HL-60/S4 treated with retinoic acid at 250 ng/mL for 4 days and 3 days (cell line): Measurements from ENCODE around the gene RBM20.

Source experiments
- in situ Hi-C: fragments of 300-500 bp; cut with MboI; formaldehyde crosslinking; loops from 2 replicates; pipeline ENCODE4 v1.7.0; 2022; ENCODE audit warnings: low sequenced_read_pairs

Gene RBM20

GRCh38 chr10:110643653-110644597 lies at the start of gene RBM20:
Gene RBM20 (plus strand): TSS chr10:110644336. CDS start chr10:110644455, 119 bp downstream.
- in situ Hi-C loops = no loop called here

- in situ Hi-C loops = no loop called here
These were observed 46.7 kb upstream of the RBM20 start for GRCh38 chr10:110597476-110597875.

DNA sequence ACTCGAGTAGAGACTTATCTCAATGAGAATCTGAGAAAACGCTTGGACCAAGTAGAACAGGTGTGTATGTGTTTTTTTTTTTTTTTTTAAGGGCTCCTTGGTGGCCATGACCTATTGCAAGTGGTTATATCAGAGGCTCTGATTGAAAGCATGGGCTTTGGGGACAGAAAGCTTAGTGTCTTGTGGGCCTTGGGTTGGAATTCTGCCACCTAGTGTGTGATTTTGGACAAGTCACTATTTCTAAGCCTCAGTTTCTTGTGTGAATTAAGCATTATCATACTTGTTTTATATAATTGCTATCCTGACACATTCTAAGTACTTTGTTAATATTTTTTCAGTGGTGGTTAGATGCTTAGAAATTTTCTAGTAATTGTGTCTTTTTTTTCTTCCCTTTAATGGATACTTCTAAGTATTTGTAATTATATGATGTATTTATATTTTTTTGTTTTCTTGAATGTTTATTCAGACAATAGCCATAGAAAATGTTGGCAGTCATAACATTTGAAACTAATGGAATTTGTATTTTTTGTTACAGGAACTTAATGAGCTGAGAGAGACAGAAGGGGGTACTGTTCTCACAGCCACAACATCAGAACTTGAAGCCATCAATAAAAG lies 43.5 kb upstream of the RBM20 start:
- in situ Hi-C loops = loop anchor here (25.0 kb wide), 1 partner anchor 287 kb away; no protein-coding TSS in a partner anchor

DNA sequence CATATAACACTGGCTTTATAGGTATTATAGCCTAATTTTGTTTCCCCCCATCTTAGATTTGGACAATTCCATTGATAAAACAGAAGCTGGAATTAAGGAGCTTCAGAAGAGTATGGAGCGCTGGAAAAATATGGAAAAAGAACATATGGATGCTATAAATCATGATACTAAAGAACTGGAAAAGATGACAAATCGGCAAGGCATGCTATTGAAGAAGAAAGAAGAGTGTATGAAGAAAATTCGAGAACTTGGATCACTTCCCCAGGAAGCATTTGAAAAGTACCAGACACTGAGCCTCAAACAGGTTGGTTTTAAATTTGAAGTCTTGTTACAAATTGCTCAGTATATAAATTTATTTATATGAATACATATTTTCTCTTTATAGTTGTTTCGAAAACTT lies 42.6 kb upstream of the RBM20 start:
- in situ Hi-C loops = loop anchor here (25.0 kb wide), 1 partner anchor 286 kb away; no protein-coding TSS in a partner anchor

DNA sequence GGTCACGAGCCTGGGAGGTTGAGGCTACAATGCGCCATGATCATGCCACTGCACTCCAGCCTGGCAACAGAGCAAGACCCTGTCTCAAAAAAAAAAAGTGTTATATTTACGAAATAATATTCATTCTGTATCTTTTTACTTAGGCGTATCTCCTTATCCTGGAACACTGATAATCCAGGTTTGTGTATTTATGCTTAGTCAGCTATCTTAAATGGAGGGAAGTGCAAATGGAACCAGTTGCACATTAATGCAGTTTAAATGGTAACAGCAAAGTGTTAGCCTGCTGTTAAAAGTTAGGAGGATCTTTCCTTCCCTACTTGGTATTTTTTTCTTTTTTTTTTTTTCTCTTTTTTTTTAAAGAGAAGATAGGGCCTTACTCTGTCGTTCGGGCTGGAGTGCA lies 36.0 kb upstream of the RBM20 start:
- in situ Hi-C loops = loop anchor here (25.0 kb wide), 1 partner anchor 279 kb away; no protein-coding TSS in a partner anchor

- in situ Hi-C loops = loop anchor here (25.0 kb wide), 1 partner anchor 278 kb away; no protein-coding TSS in a partner anchor
These were observed 34.5 kb upstream of the RBM20 start for GRCh38 chr10:110609605-110610004.

GRCh38 chr10:110610308-110610774 lies 33.8 kb upstream of the RBM20 start:
- in situ Hi-C loops = loop anchor here (25.0 kb wide), 1 partner anchor 277 kb away; no protein-coding TSS in a partner anchor

DNA sequence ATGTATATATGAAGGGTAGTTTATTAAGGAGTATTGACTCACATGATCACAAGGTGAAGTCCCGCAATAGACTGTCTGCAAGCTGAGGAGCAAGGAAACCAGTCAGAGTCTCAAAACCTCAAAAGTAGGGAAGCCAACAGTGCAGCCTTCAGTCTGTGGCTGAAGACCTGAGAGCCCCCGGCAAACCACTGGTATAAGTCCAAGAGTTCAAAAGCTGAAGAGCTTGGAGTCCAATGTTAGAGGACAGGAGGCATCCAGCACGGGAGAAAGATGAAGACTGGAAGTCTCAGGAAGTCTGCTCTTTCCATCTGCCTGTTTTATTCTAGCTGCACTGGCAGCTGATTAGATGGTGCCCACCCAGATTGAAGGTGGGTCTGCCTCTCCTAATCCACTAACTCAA lies 33.4 kb upstream of the RBM20 start:
- in situ Hi-C loops = loop anchor here (25.0 kb wide), 1 partner anchor 277 kb away; no protein-coding TSS in a partner anchor

- in situ Hi-C loops = loop anchor here (25.0 kb wide), 1 partner anchor 275 kb away; no protein-coding TSS in a partner anchor
These were observed 32.0 kb upstream of the RBM20 start for GRCh38 chr10:110612087-110612486.

DNA sequence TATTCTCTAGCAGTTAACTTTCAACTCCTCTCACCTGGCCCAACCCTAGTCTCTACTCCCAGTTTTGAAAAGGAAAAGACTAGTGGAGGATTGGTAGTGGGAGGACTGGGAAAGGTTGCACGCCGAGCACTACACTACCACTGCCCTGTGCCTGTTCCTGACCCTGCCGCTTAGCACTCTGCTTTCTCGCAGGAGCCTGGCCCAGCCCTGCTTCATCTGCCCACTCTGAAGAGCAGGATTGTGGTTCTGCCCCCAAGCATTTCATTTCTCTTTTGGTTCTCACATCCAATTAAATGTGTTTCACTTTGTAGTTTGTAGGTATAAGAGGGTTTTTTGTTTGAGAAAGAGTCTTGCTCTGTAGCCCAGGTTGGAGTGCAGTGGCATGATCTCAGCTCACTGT lies 31.5 kb upstream of the RBM20 start:
- in situ Hi-C loops = loop anchor here (25.0 kb wide), 1 partner anchor 275 kb away; no protein-coding TSS in a partner anchor

DNA sequence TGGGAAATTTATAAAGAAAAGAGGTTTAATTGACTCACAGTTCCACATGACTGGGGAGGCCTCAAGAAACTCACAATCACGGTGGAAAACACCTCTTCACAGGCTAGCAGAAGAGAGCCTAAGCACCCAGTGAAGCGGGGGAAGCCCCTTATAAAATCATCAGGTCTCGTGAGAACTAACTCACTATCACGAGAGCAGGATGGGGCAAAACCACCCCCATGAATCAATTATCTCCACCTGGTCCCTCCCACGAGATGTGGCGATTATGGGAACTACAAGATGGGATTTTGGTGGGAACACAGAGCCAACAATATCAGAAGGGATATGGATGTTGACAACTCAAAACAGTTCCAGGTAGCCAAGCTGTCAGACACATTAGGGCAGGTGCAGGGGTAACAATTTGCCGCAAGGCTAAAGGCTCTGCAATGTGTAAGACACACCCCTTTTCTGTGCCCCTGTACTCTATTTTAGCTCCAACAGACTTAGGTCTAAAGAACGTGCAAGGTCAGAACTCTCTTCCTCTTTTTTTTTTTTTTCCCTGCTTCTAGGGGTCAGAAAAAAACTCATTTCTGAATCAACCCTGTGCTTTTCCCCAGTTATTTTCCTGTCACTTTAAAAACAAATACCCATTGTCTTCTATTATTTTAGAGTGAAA lies 30.7 kb upstream of the RBM20 start:
- in situ Hi-C loops = loop anchor here (25.0 kb wide), 1 partner anchor 274 kb away; no protein-coding TSS in a partner anchor

GRCh38 chr10:110613996-110614495 lies 30.1 kb upstream of the RBM20 start:
- in situ Hi-C loops = loop anchor here (25.0 kb wide), 1 partner anchor 273 kb away; no protein-coding TSS in a partner anchor

DNA sequence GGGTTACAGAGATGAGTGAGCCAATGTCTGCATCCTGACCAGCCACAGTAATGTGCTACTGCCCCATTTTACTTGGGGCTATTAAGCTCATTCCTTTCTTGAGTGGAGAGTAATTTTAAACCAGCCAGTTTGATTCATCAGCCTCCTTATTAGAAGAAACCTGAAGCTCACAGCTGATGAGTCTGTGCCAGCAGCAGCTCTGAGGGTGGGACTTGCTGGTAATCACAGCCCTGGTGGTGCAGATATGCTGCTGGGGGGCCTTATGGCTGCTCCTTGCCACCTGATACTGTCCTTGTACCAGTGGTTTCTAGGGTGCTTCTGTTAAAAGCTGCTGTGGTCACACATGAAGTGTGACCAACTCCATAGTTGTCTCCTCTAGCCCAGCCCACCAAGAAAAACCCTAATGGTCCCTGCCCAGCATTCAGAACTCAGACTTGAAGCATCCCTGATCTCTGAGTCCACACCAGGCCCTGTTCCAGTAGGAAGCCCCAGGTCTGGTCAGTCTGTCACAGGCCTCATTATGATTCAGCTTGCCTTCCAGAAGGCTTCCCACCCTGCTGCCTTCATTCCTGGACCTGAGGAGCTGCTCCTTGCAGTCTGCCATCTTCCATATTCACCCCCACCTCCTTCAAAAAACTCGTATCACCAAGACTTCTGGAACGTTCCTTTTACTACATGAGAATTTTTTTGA lies 28.9 kb upstream of the RBM20 start:
- in situ Hi-C loops = loop anchor here (25.0 kb wide), 1 partner anchor 272 kb away; no protein-coding TSS in a partner anchor

DNA sequence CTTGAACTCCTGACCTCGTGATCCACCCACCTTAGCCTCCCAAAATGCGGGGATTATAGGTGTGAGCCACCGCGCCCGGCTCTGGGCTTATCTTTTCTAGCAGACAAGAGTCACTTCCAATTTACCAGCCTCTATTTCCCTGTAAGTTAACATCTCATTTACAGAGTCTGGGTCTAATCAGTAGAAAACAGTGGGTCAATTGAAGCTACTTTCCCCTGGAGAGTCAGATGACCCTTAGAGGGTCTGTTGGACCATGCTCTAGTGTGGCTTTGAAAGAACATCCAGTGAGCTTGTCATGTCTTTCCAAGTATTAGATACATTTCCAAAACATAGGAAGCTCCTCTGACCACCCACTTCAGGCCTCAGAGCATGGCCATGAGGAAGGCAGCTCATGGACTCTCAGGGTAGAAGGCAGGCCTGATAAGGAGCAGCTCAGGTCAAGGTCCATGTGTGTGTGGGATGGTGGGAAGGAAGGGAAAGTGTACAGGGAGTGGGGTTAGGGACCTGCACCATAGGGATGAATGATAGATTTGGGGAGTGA lies 27.6 kb upstream of the RBM20 start:
- in situ Hi-C loops = loop anchor here (25.0 kb wide), 1 partner anchor 271 kb away; no protein-coding TSS in a partner anchor

DNA sequence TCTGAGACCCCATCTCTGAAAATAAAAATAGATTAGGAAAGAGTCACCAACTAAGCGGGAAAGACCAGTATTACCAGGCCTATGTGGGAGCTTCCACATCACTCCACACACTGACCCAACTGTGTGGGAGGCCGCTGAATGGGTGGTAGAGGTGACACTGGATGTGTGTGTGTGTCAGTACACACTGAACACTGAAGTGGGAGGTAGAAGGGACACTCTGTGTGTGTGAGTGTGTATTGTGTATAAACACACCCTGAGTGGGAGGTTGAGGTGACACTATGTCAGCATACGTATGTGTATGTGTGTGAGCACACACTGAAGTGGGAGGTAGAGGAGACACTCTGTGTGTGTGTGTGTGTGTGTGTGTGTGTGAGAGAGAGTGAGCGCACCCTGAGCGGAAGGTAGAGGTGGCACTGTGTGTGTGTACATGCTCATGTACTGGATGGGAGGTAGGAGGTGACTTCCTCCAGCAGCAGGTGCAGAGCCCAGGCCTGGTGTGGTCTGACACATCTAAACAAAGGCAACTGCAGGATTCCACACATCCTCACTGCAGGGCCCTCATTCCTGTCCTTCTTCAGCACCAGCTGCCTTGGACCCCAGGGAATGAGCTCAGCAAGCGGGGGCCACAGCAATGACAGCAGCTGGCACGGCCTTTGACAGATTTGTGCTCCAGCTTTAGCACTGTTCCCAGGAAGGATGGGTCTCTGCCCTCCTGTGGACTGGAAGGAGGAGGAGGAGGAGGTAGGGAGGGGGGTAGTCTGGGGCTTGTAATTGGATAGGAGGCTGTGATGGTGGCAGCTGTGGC lies 26.5 kb upstream of the RBM20 start:
- in situ Hi-C loops = loop anchor here (25.0 kb wide), 1 partner anchor 270 kb away; no protein-coding TSS in a partner anchor

GRCh38 chr10:110618230-110618610 lies 25.9 kb upstream of the RBM20 start:
- in situ Hi-C loops = loop anchor here (25.0 kb wide), 1 partner anchor 269 kb away; no protein-coding TSS in a partner anchor

DNA sequence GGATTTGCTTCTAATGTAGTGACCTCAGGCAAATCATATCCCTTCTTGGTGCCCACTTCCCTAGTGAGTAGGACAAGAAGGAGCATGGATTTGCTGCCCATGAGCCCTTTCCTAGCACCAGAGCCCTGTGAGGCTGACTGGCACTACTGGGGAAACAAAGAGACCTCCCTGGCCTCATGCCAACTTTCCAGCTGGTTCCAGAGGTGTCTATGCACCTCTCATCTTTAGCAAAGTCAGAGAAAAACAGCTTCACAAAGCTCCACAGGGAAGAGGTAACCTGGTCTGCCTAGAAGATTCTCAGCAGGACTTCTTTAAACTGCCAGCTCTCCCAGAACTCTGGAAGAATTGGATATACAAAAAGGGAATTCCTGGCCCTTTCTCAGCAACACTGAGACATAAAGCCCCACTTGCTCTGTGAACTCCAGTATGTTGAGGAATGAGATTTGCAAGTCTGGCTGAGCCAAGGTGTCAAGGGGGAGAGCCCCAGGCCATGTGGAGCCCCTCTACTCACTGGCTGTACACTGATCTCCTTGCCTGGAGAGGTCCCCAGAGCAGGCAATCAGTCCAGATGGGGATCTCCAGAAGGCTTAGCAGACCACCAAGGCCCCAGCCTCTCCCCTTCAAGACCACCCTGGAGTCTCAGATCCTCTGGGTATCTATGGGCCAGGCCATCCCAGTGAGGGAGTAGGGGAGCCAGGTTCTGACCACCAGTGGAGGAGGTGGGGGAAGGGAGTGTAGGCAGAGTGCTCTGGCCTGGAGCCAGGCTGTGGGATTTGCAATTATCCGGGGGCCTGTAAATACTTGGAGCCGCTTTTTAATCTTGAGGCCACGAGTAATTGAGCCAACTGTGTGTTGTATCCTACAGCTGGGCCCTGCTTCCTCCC lies 24.4 kb upstream of the RBM20 start:
- in situ Hi-C loops = loop anchor here (25.0 kb wide), 1 partner anchor 268 kb away; no protein-coding TSS in a partner anchor

- in situ Hi-C loops = loop anchor here (25.0 kb wide), 1 partner anchor 267 kb away; no protein-coding TSS in a partner anchor
These were observed 23.8 kb upstream of the RBM20 start for GRCh38 chr10:110620398-110620719.
